ENCODE results near the gene TBXAS1.

DNA sequence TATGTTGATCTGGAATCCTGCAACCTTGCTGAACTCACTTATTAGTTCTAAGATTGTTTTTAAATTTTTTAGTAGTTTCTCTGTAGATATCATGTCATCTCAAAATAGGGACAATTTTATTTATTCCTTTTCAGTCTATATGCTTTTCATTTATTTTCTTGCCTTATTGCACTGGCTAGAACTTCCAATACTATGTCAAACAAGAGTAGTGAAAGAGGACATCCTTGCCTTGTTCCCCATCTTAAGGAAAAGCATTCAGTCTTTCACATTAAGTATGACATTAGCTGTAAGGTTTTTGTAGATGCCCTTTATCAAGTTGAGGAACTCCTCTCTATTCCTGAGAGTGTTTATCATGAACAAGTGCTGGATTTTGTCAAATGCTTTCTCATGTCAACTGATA, 77.8 kb downstream of the TBXAS1 start:
- TF ChIP-seq, protein P1, sequence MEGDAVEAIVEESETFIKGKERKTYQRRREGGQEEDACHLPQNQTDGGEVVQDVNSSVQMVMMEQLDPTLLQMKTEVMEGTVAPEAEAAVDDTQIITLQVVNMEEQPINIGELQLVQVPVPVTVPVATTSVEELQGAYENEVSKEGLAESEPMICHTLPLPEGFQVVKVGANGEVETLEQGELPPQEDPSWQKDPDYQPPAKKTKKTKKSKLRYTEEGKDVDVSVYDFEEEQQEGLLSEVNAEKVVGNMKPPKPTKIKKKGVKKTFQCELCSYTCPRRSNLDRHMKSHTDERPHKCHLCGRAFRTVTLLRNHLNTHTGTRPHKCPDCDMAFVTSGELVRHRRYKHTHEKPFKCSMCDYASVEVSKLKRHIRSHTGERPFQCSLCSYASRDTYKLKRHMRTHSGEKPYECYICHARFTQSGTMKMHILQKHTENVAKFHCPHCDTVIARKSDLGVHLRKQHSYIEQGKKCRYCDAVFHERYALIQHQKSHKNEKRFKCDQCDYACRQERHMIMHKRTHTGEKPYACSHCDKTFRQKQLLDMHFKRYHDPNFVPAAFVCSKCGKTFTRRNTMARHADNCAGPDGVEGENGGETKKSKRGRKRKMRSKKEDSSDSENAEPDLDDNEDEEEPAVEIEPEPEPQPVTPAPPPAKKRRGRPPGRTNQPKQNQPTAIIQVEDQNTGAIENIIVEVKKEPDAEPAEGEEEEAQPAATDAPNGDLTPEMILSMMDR (IDR thresholded peaks at IDR 0.05 in 4 of 5, conservative IDR thresholded peaks at IDR 0.05 in 1 of 5): no peak
- no peak for TF ChIP-seq POLR2A (IDR thresholded peaks at IDR 0.05)

Measured in gastrocnemius medialis (tissue), 4 donors.